GM18868 (cell line): Measurements from ENCODE around the gene LTBP3.
"Not testable (repeated sequence)": the region's sequence is repeated elsewhere in the genome, so short reads cannot be mapped to it uniquely, and the experiment has no call there.

Experiments used
- ATAC-seq: cut with Tn5 transposase; IDR thresholded peaks from one replicate; pipeline ENCODE4 v1.9.1; 2021; ENCODE audit warnings: mild to moderate bottlenecking, moderate library complexity; ENCODE audit not compliant: unreplicated experiment

The LTBP3 gene

GRCh38 chr11:65518941-65519549 lies 39.1 kb downstream of the LTBP3 start:
- not testable (repeated sequence) for ATAC-seq

- no peak for ATAC-seq
These were observed 41.8 kb downstream of the LTBP3 start for GRCh38 chr11:65516135-65516968.

DNA sequence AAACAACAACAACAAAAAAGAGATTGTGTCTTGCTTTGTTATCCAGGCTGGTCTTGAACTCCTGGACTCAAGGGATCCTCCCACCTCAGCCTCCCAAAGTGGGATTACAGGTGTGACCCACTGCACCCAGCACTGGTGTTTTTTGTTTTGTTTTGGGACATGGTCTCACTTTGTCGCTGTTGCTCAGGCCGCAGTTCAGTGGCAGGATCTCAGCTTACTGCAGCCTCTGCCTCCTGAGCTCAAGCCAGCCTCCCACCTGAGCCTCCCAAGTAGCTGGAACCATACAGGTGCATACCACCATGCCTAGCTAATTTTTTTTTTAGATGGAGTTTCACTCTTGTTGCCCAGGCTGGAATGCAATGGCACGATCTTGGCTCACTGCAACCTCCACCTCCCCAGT lies 45.8 kb downstream of the LTBP3 start:
- ATAC-seq = not testable (repeated sequence)

DNA sequence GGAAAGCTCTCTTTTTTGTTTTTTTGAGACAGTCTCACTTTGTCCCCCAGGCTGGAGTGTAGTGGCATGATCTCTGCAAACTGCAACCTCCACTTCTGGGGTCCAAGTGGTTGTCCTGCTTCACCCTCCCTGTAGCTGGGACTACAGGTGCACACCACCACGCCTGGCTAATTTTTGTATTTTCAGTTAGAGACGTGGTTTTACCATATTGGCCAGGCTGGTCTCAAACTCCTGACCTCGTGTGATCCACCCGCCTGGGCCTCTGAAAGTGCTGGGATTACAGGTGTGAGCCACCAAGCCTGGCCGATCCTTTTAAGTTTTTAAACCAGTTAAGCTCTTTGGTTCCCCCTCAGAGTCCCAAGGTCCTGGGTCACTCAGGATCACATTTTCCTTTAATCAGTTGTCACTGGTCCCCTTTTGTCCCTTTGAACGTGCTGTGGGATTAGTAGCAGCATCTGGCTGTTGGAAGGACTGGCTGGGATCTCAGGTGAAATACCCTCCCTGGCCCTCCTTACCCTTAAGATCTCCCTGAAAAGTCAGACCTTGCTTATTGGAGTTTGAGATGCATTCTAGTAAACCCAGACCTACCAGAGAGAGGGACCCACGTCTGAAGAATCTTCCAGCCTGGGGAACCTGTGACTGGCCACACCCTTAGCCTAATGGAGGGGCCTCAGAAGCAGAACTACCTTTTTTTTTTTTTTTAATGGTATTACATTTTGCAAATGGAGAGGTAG lies 51.2 kb downstream of the LTBP3 start:
- peak; percentile 42 for ATAC-seq

GRCh38 chr11:65506290-65506771 lies 51.8 kb downstream of the LTBP3 start:
- ATAC-seq = no peak

DNA sequence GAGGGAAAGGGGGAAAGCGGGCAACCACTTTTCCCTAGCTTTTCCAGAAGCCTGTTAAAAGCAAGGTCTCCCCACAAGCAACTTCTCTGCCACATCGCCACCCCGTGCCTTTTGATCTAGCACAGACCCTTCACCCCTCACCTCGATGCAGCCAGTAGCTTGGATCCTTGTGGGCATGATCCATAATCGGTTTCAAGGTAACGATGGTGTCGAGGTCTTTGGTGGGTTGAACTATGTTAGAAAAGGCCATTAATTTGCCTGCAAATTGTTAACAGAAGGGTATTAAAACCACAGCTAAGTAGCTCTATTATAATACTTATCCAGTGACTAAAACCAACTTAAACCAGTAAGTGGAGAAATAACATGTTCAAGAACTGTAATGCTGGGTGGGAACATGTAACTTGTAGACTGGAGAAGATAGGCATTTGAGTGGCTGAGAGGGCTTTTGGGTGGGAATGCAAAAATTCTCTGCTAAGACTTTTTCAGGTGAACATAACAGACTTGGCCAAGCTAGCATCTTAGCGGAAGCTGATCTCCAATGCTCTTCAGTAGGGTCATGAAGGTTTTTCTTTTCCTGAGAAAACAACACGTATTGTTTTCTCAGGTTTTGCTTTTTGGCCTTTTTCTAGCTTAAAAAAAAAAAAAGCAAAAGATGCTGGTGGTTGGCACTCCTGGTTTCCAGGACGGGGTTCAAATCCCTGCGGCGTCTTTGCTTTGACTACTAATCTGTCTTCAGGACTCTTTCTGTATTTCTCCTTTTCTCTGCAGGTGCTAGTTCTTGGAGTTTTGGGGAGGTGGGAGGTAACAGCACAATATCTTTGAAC lies 52.5 kb downstream of the LTBP3 start:
- ATAC-seq = no peak

GRCh38 chr11:65504674-65505465 lies 53.3 kb downstream of the LTBP3 start:
- ATAC-seq = no peak

- no peak for ATAC-seq
These were observed 54.0 kb downstream of the LTBP3 start for GRCh38 chr11:65503949-65504673.

GRCh38 chr11:65503368-65503948 lies 54.7 kb downstream of the LTBP3 start:
- no peak for ATAC-seq

GRCh38 chr11:65502555-65503367 lies 55.4 kb downstream of the LTBP3 start:
- no peak for ATAC-seq

GRCh38 chr11:65502274-65502554 lies 55.9 kb downstream of the LTBP3 start:
- no peak for ATAC-seq

DNA sequence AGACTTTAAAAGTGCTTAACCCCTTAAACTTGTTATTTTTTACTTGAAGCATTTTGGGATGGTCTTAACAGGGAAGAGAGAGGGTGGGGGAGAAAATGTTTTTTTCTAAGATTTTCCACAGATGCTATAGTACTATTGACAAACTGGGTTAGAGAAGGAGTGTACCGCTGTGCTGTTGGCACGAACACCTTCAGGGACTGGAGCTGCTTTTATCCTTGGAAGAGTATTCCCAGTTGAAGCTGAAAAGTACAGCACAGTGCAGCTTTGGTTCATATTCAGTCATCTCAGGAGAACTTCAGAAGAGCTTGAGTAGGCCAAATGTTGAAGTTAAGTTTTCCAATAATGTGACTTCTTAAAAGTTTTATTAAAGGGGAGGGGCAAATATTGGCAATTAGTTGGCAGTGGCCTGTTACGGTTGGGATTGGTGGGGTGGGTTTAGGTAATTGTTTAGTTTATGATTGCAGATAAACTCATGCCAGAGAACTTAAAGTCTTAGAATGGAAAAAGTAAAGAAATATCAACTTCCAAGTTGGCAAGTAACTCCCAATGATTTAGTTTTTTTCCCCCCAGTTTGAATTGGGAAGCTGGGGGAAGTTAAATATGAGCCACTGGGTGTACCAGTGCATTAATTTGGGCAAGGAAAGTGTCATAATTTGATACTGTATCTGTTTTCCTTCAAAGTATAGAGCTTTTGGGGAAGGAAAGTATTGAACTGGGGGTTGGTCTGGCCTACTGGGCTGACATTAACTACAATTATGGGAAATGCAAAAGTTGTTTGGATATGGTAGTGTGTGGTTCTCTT lies 56.5 kb downstream of the LTBP3 start:
- no peak for ATAC-seq

DNA sequence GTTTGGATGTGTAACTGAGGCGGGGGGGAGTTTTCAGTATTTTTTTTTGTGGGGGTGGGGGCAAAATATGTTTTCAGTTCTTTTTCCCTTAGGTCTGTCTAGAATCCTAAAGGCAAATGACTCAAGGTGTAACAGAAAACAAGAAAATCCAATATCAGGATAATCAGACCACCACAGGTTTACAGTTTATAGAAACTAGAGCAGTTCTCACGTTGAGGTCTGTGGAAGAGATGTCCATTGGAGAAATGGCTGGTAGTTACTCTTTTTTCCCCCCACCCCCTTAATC lies 57.0 kb downstream of the LTBP3 start:
- no peak for ATAC-seq

- ATAC-seq = no peak
These were observed 57.6 kb downstream of the LTBP3 start for GRCh38 chr11:65500387-65501185.

- no peak for ATAC-seq
These were observed 58.3 kb downstream of the LTBP3 start for GRCh38 chr11:65499713-65500386.

- ATAC-seq = no peak
These were observed 59.0 kb downstream of the LTBP3 start, which contains the start of gene MALAT1 for GRCh38 chr11:65498977-65499712. Gene MALAT1 (plus strand): TSS chr11:65499045.
